Tibial nerve (tissue), 4 donors: ENCODE measurements around the gene LTBP1. TPM values are rescaled to one million over a fixed set of nuclear protein-coding genes. Genes with fewer than 3 reads are reported as not detected.
"Not testable (repeated sequence)": the region's sequence is repeated elsewhere in the genome, so short reads cannot be mapped to it uniquely, and the experiment has no call there.

Experiments
- DNase-seq, 2 donors: peaks; one replicate each; pipeline ENCODE4 v3.0.0-alpha.2; 2019; ENCODE audit warnings: low spot score in 2 of 2
- H3K27ac ChIP-seq, 4 donors: fragments of 200-600 bp; sonication (generic) in 3 of 4; one replicate each; pipeline ENCODE4 v1.5.1; 2017 to 2019; ENCODE audit warnings: mild to moderate bottlenecking in 1 of 4
- H3K27me3 ChIP-seq, 2 donors: fragments of 200-600 bp; sonication (generic) in 1 of 2; one replicate each; pipeline versions ENCODE4 v1.5.1 to v1.6.0; 2017 to 2019
- H3K36me3 ChIP-seq, 3 donors: fragments of 200-600 bp; sonication (generic); one replicate each; pipeline ENCODE4 v1.5.1; 2018 to 2019
- H3K4me1 ChIP-seq, 4 donors: fragments of 200-600 bp; sonication (generic) in 3 of 4; one replicate each; pipeline ENCODE4 v1.5.1; 2017 to 2019
- H3K4me3 ChIP-seq, 4 donors: fragments of 200-600 bp; sonication (generic) in 3 of 4; one replicate each; pipeline ENCODE4 v1.5.1; 2017 to 2019; ENCODE audit warnings: mild to moderate bottlenecking in 1 of 4, moderate library complexity in 1 of 4
- H3K9me3 ChIP-seq, 4 donors: fragments of 200-600 bp; sonication (generic) in 3 of 4; one replicate each; pipeline ENCODE4 v1.5.1; 2017 to 2019
- EP300 ChIP-seq, 2 donors: sonication (generic); formaldehyde crosslinking; IDR thresholded peaks; one replicate each; pipeline ENCODE4 v1.6.1; 2017; ENCODE audit warnings: antibody characterized with exemption in 2 of 2, mild to moderate bottlenecking in 1 of 2
- POLR2A ChIP-seq, 2 donors: fragments of 450-650 bp; IDR thresholded peaks; one replicate each; pipeline ENCODE4 v1.6.1; 2017; ENCODE audit warnings: antibody characterized with exemption in 2 of 2, mild to moderate bottlenecking in 2 of 2, moderate library complexity in 2 of 2
- WGBS, 2 donors: methylation state at CpG; one replicate each; pipeline ENCODE4 v1.1.5; 2018; 5-methylcytosine and 5-hydroxymethylcytosine counted together
- total RNA-seq, 4 donors: library from RNA; depleted of rRNA; stranded (reverse); fragments of >200 nt; gene quantifications; one replicate each; pipeline ENCODE4 v1.1.0, GENCODE V29; 2016
- TF ChIP-seq, protein P1 (sequence below), 5 experiments: fragments of 200-600 bp in 3 of 5; fragments of 450-650 bp in 2 of 5; sonication (generic) in 3 of 5; IDR thresholded peaks; one replicate each; pipeline ENCODE4 v1.5.1; 2016 to 2019; ENCODE audit warnings: antibody characterized with exemption in 5 of 5, mild to moderate bottlenecking in 3 of 5, moderate library complexity in 2 of 5

LTBP1 gene
- total RNA-seq, 4 donors from 2014 or later: 29.4 to 89.8 (median 50.6) TPM

DNA sequence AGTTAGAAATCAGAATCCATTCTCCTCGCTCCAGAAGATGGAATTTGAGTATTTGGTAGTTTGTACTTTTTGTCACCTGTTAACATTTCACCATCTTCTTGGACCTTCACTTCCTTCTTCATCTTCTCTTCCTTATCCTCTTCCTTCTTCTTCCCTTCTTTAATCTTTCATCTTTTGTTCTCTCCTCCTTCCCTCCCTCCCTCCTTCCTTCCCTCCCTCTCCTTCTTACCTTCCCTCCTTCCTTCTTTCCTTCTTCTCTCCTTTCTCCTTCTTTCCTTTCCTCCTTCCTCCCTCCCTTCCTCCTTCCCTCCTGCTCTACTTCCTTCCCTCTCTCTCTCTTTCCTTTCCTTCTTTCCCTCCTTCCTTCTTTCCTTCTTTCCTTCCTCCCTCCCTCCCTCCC, 31.1 kb upstream of the LTBP1 start:
- WGBS, 2 donors: 94 to 97% methylated on average over 1 of the region's 1 CpG

DNA sequence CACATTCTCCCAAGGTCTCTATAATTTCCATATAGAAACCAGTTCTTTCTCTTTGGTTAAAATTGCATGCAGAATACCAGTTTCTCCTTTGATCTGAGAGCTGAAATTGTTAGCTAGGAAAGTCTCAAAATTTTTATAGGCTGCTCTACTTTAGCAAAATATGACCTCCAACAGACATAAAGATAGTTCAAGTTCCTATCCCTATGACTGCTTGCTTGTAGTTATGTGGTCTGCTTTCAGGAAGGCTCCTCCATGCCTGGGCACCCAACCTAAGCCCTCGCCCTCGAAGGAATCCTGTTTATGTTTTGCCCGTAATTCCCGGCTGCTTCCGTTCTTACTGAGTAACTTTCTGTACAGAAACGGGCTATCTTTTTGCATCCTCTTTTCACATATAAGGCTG, 28.0 kb upstream of the LTBP1 start:
- 64 to 79% methylated on average over 6 of the region's 6 CpGs for WGBS, 2 donors
- Histone ChIP-seq H3K9me3 (no peaks in the 10 kb centered on the region), H3K27ac (no peak overlapping the region), H3K27me3 (no peaks in the 10 kb centered on the region), H3K36me3 (no peaks in the 10 kb centered on the region), H3K4me1 (no peaks in the 10 kb centered on the region), H3K4me3 (no peak overlapping the region)
- DNase-seq: no peak
- TF ChIP-seq POLR2A (IDR thresholded peaks at IDR 0.05): no peak
- TF ChIP-seq, protein P1, sequence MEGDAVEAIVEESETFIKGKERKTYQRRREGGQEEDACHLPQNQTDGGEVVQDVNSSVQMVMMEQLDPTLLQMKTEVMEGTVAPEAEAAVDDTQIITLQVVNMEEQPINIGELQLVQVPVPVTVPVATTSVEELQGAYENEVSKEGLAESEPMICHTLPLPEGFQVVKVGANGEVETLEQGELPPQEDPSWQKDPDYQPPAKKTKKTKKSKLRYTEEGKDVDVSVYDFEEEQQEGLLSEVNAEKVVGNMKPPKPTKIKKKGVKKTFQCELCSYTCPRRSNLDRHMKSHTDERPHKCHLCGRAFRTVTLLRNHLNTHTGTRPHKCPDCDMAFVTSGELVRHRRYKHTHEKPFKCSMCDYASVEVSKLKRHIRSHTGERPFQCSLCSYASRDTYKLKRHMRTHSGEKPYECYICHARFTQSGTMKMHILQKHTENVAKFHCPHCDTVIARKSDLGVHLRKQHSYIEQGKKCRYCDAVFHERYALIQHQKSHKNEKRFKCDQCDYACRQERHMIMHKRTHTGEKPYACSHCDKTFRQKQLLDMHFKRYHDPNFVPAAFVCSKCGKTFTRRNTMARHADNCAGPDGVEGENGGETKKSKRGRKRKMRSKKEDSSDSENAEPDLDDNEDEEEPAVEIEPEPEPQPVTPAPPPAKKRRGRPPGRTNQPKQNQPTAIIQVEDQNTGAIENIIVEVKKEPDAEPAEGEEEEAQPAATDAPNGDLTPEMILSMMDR (IDR thresholded peaks at IDR 0.05): no peak
- no peak for TF ChIP-seq EP300 (IDR thresholded peaks at IDR 0.05)

More for the DNA sequence above, 31.1 kb upstream of the LTBP1 start:
- DNase-seq: no peak
- Histone ChIP-seq H3K36me3 (no peaks in the 10 kb centered on the region), H3K27ac (no peak overlapping the region), H3K27me3 (no peaks in the 10 kb centered on the region), H3K4me1 (no peaks in the 10 kb centered on the region), H3K4me3 (no peak overlapping the region), H3K9me3 (no peaks in the 10 kb centered on the region)
- TF ChIP-seq POLR2A (IDR thresholded peaks at IDR 0.05): no peak
- TF ChIP-seq, protein P1 (IDR thresholded peaks at IDR 0.05): no peak
- TF ChIP-seq EP300 (IDR thresholded peaks at IDR 0.05): no peak

DNA sequence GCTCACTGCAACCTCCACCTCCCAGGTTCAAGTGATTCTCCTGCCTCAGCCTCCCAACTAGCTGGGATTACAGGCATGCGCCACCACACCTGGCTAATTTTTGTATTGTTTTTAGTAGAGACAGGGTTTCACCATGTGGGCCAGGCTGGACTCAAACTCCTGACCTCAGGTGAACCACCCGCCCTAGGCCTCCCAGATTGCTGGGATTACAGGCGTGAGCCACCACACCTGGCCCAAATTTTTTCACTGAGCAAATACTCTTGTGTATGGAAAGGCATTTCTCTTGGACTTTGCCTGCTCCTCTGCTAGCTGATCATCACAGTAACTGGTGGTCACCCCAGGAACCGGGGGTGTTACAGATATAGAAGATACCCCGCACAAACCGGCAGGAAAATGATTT, 26.9 kb upstream of the LTBP1 start:
- WGBS, 2 donors: 90 to 93% methylated on average over 6 of the region's 6 CpGs
- H3K4me1 ChIP-seq, H3K4me3 ChIP-seq, DNase-seq, H3K36me3 ChIP-seq, H3K9me3 ChIP-seq, H3K27ac ChIP-seq, H3K27me3 ChIP-seq: not testable (repeated sequence)

DNA sequence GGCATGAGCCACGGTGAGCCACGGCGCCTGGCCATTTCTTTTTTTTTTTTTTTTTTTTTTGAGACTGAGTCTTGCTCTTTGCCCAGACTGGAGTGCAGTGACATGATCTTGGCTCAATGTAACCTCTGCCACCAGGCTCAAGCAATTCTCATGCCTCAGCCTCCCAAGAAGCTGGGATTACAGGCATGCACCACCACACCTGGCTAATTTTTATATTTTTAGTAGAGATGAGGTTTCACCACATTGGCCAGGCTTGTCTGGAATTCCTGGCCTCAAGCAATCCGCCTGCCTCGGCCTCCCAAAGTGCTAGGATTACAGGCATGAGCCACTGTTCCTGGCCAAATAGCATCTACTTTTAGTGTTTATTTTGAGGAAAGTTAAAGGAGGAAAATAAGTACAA, 25.3 kb upstream of the LTBP1 start:
- not testable (repeated sequence) for H3K4me3 ChIP-seq, DNase-seq, H3K4me1 ChIP-seq, H3K27ac ChIP-seq, H3K36me3 ChIP-seq, H3K27me3 ChIP-seq, H3K9me3 ChIP-seq
- WGBS, 2 donors: 90 to 98% methylated on average over 5 of the region's 5 CpGs

DNA sequence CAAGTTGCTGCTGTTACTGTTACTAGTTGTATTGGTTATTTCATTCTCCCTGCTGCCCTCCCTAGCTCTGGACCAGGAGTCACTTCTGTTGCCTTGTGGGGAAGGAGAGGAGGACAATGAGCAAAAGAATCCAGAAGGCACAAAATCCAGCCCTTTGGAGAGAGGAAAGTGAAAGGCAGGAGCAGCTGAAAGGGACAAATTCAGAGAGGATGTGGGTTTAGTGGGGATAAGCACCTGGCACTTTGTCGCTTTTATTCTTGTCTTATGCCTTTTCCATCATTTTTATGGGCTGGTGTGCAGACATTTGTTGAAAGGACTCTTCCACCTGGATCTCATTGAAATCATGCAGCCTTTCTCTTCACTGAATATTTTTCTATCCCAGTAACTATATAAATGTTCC, 24.3 kb upstream of the LTBP1 start:
- Histone ChIP-seq H3K36me3 (no peaks in the 10 kb centered on the region), H3K9me3 (no peaks in the 10 kb centered on the region), H3K27ac (no peak overlapping the region), H3K4me3 (no peak overlapping the region), H3K4me1 (no peaks in the 10 kb centered on the region), H3K27me3 (no peaks in the 10 kb centered on the region)
- TF ChIP-seq, protein P1 (IDR thresholded peaks at IDR 0.05): no peak
- TF ChIP-seq POLR2A (IDR thresholded peaks at IDR 0.05) (no peak), EP300 (IDR thresholded peaks at IDR 0.05) (no peak)
- 75 to 81% methylated on average over 1 of the region's 1 CpG for WGBS, 2 donors
- DNase-seq: no peak

DNA sequence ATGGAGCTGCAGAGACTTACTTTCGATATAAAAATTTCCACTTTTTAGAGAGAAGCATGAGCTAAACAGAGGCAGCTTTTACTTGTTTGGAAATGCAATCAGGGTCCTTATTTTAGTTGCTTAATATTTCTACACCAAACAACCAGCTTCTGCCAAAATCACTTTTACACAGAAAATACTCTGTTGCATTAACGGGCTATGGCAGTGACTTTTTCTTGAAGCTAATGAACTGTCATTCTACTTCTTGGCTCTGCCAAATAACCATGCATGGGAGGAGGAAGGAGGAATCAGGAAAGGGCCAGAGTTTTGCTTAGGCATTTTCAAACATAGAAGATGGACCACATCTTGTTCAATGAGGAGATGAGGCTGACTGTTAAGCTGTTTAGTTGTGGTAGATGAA, 23.6 kb upstream of the LTBP1 start:
- DNase-seq: no peak
- Histone ChIP-seq H3K4me3 (no peak overlapping the region), H3K9me3 (no peaks in the 10 kb centered on the region), H3K36me3 (no peaks in the 10 kb centered on the region), H3K27me3 (no peaks in the 10 kb centered on the region), H3K27ac (no peak overlapping the region), H3K4me1 (no peaks in the 10 kb centered on the region)
- TF ChIP-seq EP300 (IDR thresholded peaks at IDR 0.05) (no peak), POLR2A (IDR thresholded peaks at IDR 0.05) (no peak)
- TF ChIP-seq, protein P1 (IDR thresholded peaks at IDR 0.05): no peak
- 63% methylated on average over 2 of the region's 2 CpGs for WGBS, 2 donors
